22Rv1 (cell line): ENCODE results near the gene TNFSF13B.

Experiments used
- H3K27ac ChIP-seq: fragments of 450-650 bp; 2 replicates; pipeline ENCODE4 v1.5.1; 2017
- CTCF ChIP-seq: fragments of 450-650 bp; IDR thresholded peaks from 2 replicates; pipeline ENCODE4 v1.5.1; 2017; ENCODE audit warnings: mild to moderate bottlenecking
- ZFX ChIP-seq: fragments of 450-650 bp; IDR thresholded peaks from 2 replicates; pipeline ENCODE4 v1.6.1; 2017; ENCODE audit warnings: antibody characterized with exemption, borderline replicate concordance

TNFSF13B gene

GRCh38 chr13:108349269-108349668 lies 79.8 kb downstream of the TNFSF13B start:
- no peak for TF ChIP-seq CTCF
- no peak for TF ChIP-seq ZFX
- H3K27ac ChIP-seq, result no peak overlapping the region

DNA sequence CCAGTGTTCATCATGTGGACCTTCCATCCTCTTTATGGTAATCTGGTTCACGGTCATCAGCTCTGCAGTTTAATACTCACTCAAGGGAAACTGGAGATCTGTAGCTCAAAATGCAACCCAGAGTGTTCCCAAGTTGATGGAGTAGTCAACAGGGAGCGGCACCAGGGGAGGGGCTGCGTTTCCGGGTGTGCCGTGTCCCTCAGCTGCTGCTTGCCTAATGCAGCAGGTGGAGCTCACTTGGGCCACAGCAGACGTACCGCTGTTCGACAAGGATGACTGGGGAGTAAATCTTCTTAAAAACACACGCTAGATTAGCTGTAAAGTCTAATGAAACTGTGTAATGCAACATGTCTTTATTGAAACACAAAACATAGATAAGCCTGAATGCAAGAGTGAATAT lies 81.1 kb downstream of the TNFSF13B start:
- TF ChIP-seq CTCF (no peak), ZFX (no peak)
- no peak overlapping the region for H3K27ac ChIP-seq

- TF ChIP-seq CTCF (no peak), ZFX (no peak)
- H3K27ac ChIP-seq, result no peak overlapping the region
Measured at GRCh38 chr13:108352599-108352998, 83.1 kb downstream of the TNFSF13B start.

DNA sequence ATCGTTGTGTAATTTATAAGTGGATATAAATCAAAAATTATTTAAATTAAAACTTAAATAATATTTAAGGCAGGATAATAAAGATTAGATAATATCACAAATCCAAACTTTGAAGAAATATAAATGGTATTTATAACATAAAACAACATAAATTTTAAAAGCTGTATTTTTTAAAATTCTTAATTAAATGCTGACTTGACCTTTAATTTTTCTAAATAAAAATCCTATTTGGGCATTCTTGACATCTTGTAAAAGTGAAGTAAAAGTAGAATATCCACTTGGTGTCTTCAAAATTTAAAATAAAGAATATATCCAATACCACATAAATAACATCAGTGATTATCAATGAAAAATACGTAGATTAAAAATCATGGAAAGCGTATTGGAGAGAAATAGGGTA lies 87.7 kb downstream of the TNFSF13B start:
- TF ChIP-seq ZFX, result no peak
- no peak for TF ChIP-seq CTCF
- no peak overlapping the region for H3K27ac ChIP-seq
